ENCODE data around the gene CBFB.

GRCh38 chr16:67091906-67092566 is 63.1 kb downstream of the CBFB start:
- TF ChIP-seq EP300 (IDR thresholded peaks at IDR 0.05; ENCODE audit: borderline replicate concordance), result no peak
- no peak for TF ChIP-seq TAF1 (IDR thresholded peaks at IDR 0.05; ENCODE audit: low read depth)
- no peak for TF ChIP-seq NFIC (IDR thresholded peaks at IDR 0.05)
- TF ChIP-seq REST (IDR thresholded peaks at IDR 0.05; ENCODE audit: low read depth), result no peak
- TF ChIP-seq TEAD4 (IDR thresholded peaks at IDR 0.05), result no peak
- no peak for TF ChIP-seq TCF12 (IDR thresholded peaks at IDR 0.05; ENCODE audit: low read depth)
- TF ChIP-seq MAX (IDR thresholded peaks at IDR 0.05), result no peak
- TF ChIP-seq YY1 (IDR thresholded peaks at IDR 0.05; ENCODE audit: low read depth), result no peak
- TF ChIP-seq USF1 (IDR thresholded peaks at IDR 0.05), result no peak
- no peak for TF ChIP-seq FOXM1 (IDR thresholded peaks at IDR 0.05; ENCODE audit: borderline replicate concordance, low read depth)
- TF ChIP-seq ZBTB7A (IDR thresholded peaks at IDR 0.05; ENCODE audit: low read depth), result no peak
- TF ChIP-seq RAD21 (IDR thresholded peaks at IDR 0.05; ENCODE audit: low read depth), result no peak
- TF ChIP-seq CREB1 (IDR thresholded peaks at IDR 0.05; ENCODE audit: low read depth), result no peak
- no peak for TF ChIP-seq EGR1 (IDR thresholded peaks at IDR 0.05)

Data from Ishikawa (cell line).